Measurements from ENCODE around the gene MTRR.

DNA sequence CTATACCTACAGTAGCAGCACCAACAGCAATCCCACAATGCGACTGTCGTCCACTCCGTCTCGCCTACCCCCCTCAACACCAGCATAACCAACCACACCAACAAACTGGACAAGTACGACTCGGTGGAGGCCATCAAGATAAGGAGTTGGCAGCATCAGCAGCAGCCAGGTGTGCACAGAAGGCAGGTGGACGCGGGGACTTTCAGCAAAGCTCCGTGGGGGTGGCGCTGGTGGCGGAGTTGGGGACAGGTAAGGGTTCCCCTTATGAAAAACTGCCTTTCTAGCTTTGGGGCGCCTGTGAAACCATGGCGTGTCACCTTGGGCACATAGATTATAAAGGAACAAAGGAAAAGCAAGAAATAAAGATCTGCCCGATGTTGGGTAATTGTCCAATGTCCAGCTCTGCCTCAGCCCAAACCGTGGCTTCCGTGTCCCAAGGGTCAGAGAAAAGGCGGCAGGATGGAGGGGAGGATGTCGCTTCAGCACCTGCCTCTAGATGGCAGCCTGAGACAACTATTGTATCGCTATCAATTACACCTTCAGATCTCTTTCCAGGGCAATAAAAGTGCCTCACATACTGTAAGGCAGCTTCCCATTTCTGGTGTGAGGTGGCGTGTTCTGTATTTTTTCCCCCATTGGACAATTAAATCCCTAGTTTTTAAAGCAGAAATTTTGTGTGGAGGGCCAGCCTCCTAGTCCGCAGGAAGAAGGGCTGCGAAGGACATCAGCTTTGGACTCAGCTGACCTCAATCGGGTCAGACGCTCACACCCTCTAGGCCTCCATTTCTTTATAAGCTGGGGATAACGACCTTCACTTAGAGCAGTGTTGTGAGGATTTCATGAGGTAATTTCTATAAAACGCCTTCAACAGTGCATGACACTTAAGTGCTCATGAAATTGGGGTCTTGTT lies 58.8 kb downstream of the MTRR start:
- TF ChIP-seq, protein P1, sequence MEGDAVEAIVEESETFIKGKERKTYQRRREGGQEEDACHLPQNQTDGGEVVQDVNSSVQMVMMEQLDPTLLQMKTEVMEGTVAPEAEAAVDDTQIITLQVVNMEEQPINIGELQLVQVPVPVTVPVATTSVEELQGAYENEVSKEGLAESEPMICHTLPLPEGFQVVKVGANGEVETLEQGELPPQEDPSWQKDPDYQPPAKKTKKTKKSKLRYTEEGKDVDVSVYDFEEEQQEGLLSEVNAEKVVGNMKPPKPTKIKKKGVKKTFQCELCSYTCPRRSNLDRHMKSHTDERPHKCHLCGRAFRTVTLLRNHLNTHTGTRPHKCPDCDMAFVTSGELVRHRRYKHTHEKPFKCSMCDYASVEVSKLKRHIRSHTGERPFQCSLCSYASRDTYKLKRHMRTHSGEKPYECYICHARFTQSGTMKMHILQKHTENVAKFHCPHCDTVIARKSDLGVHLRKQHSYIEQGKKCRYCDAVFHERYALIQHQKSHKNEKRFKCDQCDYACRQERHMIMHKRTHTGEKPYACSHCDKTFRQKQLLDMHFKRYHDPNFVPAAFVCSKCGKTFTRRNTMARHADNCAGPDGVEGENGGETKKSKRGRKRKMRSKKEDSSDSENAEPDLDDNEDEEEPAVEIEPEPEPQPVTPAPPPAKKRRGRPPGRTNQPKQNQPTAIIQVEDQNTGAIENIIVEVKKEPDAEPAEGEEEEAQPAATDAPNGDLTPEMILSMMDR (IDR thresholded peaks at IDR 0.05; ENCODE audit: low read length): peak; percentile 83
- TF ChIP-seq EZH2 (optimal IDR thresholded peaks at IDR 0.05; ENCODE audit: low read depth, low read length): no peak
- TF ChIP-seq EZH2phosphoT487 (IDR thresholded peaks at IDR 0.05; ENCODE audit: low read length): no peak

All from MM.1S (cell line).